Neural progenitor cell (in vitro differentiated cells): Measurements from ENCODE around the gene GAS2.

Experiments
- EZH2 ChIP-seq: fragments of 200-600 bp; sonication (generic); IDR thresholded peaks from 2 replicates; pipeline ENCODE4 v1.6.1; 2017; ENCODE audit warnings: antibody characterized with exemption, mild to moderate bottlenecking, moderate library complexity
- EZH2phosphoT487 ChIP-seq: fragments of 200-600 bp; sonication (generic); IDR thresholded peaks from 2 replicates; pipeline ENCODE4 v1.6.1; 2017; ENCODE audit warnings: antibody characterized with exemption
- TF ChIP-seq, protein P1 (sequence below): fragments of 200-600 bp; sonication (generic); IDR thresholded peaks from 2 replicates; pipeline ENCODE4 v1.5.1; 2017; ENCODE audit warnings: antibody characterized with exemption, mild to moderate bottlenecking

DNA sequence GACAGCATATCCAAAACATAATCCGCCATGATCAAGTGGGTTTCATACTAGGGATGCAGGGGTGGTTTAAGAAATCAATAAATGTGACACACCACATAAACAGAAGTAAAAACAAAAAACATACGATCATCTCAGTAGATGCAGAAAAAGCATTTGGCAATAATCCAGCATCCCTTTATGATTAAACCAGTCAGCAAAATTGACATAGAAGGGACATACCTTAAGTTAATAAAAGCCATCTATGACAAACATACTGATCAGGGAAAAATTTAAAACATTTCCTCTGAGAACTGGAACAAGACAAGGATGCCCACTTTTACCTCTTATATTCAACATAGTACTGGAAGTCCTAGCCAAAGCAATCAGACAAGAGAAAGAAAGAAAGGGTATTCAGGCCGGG, 49.6 kb downstream of the GAS2 start:
- TF ChIP-seq EZH2 = no peak
- TF ChIP-seq, protein P1, sequence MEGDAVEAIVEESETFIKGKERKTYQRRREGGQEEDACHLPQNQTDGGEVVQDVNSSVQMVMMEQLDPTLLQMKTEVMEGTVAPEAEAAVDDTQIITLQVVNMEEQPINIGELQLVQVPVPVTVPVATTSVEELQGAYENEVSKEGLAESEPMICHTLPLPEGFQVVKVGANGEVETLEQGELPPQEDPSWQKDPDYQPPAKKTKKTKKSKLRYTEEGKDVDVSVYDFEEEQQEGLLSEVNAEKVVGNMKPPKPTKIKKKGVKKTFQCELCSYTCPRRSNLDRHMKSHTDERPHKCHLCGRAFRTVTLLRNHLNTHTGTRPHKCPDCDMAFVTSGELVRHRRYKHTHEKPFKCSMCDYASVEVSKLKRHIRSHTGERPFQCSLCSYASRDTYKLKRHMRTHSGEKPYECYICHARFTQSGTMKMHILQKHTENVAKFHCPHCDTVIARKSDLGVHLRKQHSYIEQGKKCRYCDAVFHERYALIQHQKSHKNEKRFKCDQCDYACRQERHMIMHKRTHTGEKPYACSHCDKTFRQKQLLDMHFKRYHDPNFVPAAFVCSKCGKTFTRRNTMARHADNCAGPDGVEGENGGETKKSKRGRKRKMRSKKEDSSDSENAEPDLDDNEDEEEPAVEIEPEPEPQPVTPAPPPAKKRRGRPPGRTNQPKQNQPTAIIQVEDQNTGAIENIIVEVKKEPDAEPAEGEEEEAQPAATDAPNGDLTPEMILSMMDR = no peak
- TF ChIP-seq EZH2phosphoT487 = no peak
